Endothelial cell of umbilical vein (primary cell): Measurements from ENCODE around the gene OTULIN. TPM values are rescaled to one million over a fixed set of nuclear protein-coding genes. Genes with fewer than 3 reads are reported as not detected.

ENCODE experiments used
- BruUV-seq: library from RNA; stranded (reverse); fragments of 400-500 nt; replicated peaks from 2 replicates; lab custom pipeline; 2021; lab: Mats Ljungman, UMichigan
- CTCF ChIA-PET: fragments of 300-600, 350-600 bp; sonication (Branson Sonifier 250); formaldehyde crosslinking; loops from one replicate; lab custom pipeline; 2021; ENCODE audit warnings: antibody characterized with exemption, inconsistent platforms; lab: Charles Lee
- POLR2A ChIA-PET: fragments of 300-600, 350-600 bp; sonication (Branson Sonifier 250); formaldehyde crosslinking; loops from one replicate; lab custom pipeline; 2021; ENCODE audit warnings: antibody characterized with exemption, inconsistent platforms; lab: Charles Lee
- DNase-seq: peaks from one replicate; pipeline ENCODE4 v3.0.0-alpha.2; 2011; ENCODE audit warnings: low read depth, low spot score
- FAIRE-seq: peaks from 2 replicates; lab custom pipeline; 2011; peaks lifted over from hg19 to GRCh38; lab: Jason Lieb, UNC
- H2AFZ ChIP-seq: 2 replicates; pipeline ENCODE4 v1.6.0; 2012; ENCODE audit warnings: low read depth, low read length, control low read depth, inconsistent platforms
- H3K27ac ChIP-seq: 2 replicates; pipeline ENCODE4 v1.5.1; 2011; ENCODE audit warnings: low read depth, mild to moderate bottlenecking, control low read depth, low read length, moderate library complexity; ENCODE audit not compliant: insufficient read depth
- H3K27me3 ChIP-seq, 2 experiments: 2 replicates each; pipeline versions ENCODE4 v1.6.0 to v1.6.1; 2011; ENCODE audit warnings: low read length in 2 of 2, mixed read lengths in 1 of 2; ENCODE audit not compliant: control insufficient read depth in 2 of 2, insufficient read depth in 2 of 2
- H3K36me3 ChIP-seq, 2 experiments: 2 replicates in 1 of 2; 3 replicates in 1 of 2; pipeline ENCODE4 v1.5.1; 2011; ENCODE audit warnings: low read length in 2 of 2, mild to moderate bottlenecking in 1 of 2, moderate library complexity in 1 of 2; ENCODE audit not compliant: control insufficient read depth in 2 of 2, insufficient read depth in 2 of 2; ENCODE audit errors: extremely low read depth in 1 of 2
- H3K4me1 ChIP-seq: 3 replicates; pipeline ENCODE4 v1.5.1; 2011; ENCODE audit warnings: mild to moderate bottlenecking, low read length; ENCODE audit not compliant: control insufficient read depth, insufficient read depth; ENCODE audit errors: extremely low read depth
- H3K4me2 ChIP-seq: 2 replicates; pipeline ENCODE4 v1.6.1; 2011; ENCODE audit warnings: low read length, control low read depth, mixed read lengths; ENCODE audit not compliant: insufficient read depth
- H3K4me3 ChIP-seq, 3 experiments: fragments of 200-600 bp in 1 of 3; sonication (generic), shearing (Covaris generic) in 1 of 3; replicated peaks in 1 of 3; 2 replicates each; pipeline ENCODE4 v1.5.1; 2011 to 2016; ENCODE audit warnings: control low read depth in 3 of 3, low read length in 3 of 3, mild to moderate bottlenecking in 2 of 3, inconsistent platforms in 1 of 3, low read depth in 1 of 3, moderate library complexity in 1 of 3; ENCODE audit not compliant: insufficient read depth in 1 of 3
- H3K79me2 ChIP-seq: 2 replicates; pipeline ENCODE4 v1.6.0; 2012; ENCODE audit warnings: low read length, inconsistent platforms; ENCODE audit not compliant: control insufficient read depth, insufficient read depth
- H3K9ac ChIP-seq: replicated peaks from 2 replicates; pipeline ENCODE3; 2011; ENCODE audit warnings: low read length, control low read depth; ENCODE audit not compliant: insufficient read depth; ENCODE audit errors: extremely low read depth
- H3K9me1 ChIP-seq: replicated peaks from 3 replicates; pipeline ENCODE4 v1.6.0; 2011; ENCODE audit warnings: mild to moderate bottlenecking, low read length; ENCODE audit not compliant: control insufficient read depth, insufficient read depth; ENCODE audit errors: extremely low read depth
- H3K9me3 ChIP-seq: replicated peaks from 2 replicates; pipeline ENCODE4 v1.5.1; 2012; ENCODE audit warnings: low read length, inconsistent platforms; ENCODE audit not compliant: control insufficient read depth, insufficient read depth
- H4K20me1 ChIP-seq: replicated peaks from 2 replicates; pipeline ENCODE3; 2011; ENCODE audit warnings: mild to moderate bottlenecking, low read length; ENCODE audit not compliant: control insufficient read depth, insufficient read depth; ENCODE audit errors: extremely low read depth
- CTCF ChIP-seq, 2 donors: IDR thresholded peaks; 1 replicate in 1 of 2; 2 replicates in 1 of 2; pipeline ENCODE4 v1.5.1; 2011; ENCODE audit warnings: low read length in 2 of 2, mild to moderate bottlenecking in 2 of 2, moderate library complexity in 2 of 2, control low read depth in 1 of 2, inconsistent platforms in 1 of 2, low read depth in 1 of 2; ENCODE audit not compliant: insufficient read depth in 1 of 2; ENCODE audit errors: extremely low read depth in 1 of 2
- EZH2 ChIP-seq: IDR thresholded peaks from 2 replicates; pipeline ENCODE4 v1.6.1; 2012; ENCODE audit warnings: borderline replicate concordance, low read depth, mild to moderate bottlenecking, moderate library complexity, low read length, inconsistent platforms; ENCODE audit not compliant: severe bottlenecking
- FOS ChIP-seq: IDR thresholded peaks from 2 replicates; pipeline ENCODE4 v1.6.1; 2011; ENCODE audit warnings: mild to moderate bottlenecking, low read length, moderate library complexity, borderline replicate concordance; ENCODE audit not compliant: insufficient read depth
- GATA2 ChIP-seq: IDR thresholded peaks from 2 replicates; pipeline ENCODE4 v1.7.0; 2011; ENCODE audit warnings: low read depth, mild to moderate bottlenecking, moderate library complexity, mixed read lengths, low read length; ENCODE audit not compliant: insufficient read length, insufficient read depth
- JUN ChIP-seq: IDR thresholded peaks from 2 replicates; pipeline ENCODE4 v1.6.1; 2011; ENCODE audit warnings: borderline replicate concordance, low read depth; ENCODE audit not compliant: insufficient read length, insufficient read depth
- MAX ChIP-seq: IDR thresholded peaks from 2 replicates; pipeline ENCODE4 v1.6.1; 2011; ENCODE audit not compliant: insufficient read depth, insufficient read length
- MYC ChIP-seq: IDR thresholded peaks from one replicate; pipeline ENCODE4 v1.6.1; 2011; ENCODE audit warnings: mild to moderate bottlenecking, low read depth, low read length
- POLR2A ChIP-seq: IDR thresholded peaks from 2 replicates; pipeline ENCODE4 v1.6.1; 2012; ENCODE audit warnings: low read depth, mild to moderate bottlenecking, control low read depth, low read length
- POLR2AphosphoS5 ChIP-seq: IDR thresholded peaks from 2 replicates; pipeline ENCODE4 v1.6.1; 2012; ENCODE audit warnings: low read depth, mild to moderate bottlenecking, control low read depth, low read length, moderate library complexity; ENCODE audit not compliant: insufficient read depth
- dilution Hi-C: fragments of 300-500 bp; cut with MboI; formaldehyde crosslinking; loops from one replicate; pipeline ENCODE4 v1.15.0; 2019; ENCODE audit warnings: low sequenced_read_pairs; ENCODE audit not compliant: extremely low pct_ligation_motif_present
- intact Hi-C: fragments of 100-400 bp; cut with micrococcal nuclease; formaldehyde crosslinking; loops from one replicate; pipeline ENCODE4 v1.10.0; 2022
- polyA plus RNA-seq, 4 experiments: library from polyadenylated mRNA; depleted of rRNA in 3 of 4; stranded (reverse) in 3 of 4; unstranded in 1 of 4; fragments of >200 nt; gene quantifications; 2 replicates each; pipeline versions ENCODE4 v1.2.1 to v1.2.3, GENCODE V29; 2011 to 2012; ENCODE audit warnings: missing spikeins in 1 of 4
- total RNA-seq: library from RNA; stranded (reverse); gene quantifications from 2 replicates; pipeline ENCODE4 v1.2.3, GENCODE V29; 2021

Gene OTULIN
- total and polyA plus RNA-seq, 2 donors (not counting 3 experiments of a cell fraction or from before 2014, with no cell fraction given): 7.8 to 30.2 TPM

GRCh38 chr5:14745188-14745563 lies 80.7 kb downstream of the OTULIN start:
- H4K20me1 ChIP-seq: no peaks in the 10 kb centered on the region
- ChIA-PET CTCF (no interaction called here), POLR2A (no interaction called here)
- TF ChIP-seq POLR2AphosphoS5 (no peak), FOS (no peak), EZH2 (no peak), POLR2A (no peak), JUN (no peak), GATA2 (no peak), MAX (no peak)
- dilution Hi-C loops (loop anchor here (25.0 kb wide), 1 partner anchor 267 kb away; no protein-coding TSS in a partner anchor), intact Hi-C loops (no loop called here)
- no peak overlapping the region for H3K27ac ChIP-seq
- no peaks in the 10 kb centered on the region for H3K27me3 ChIP-seq
- H2AFZ ChIP-seq: no peak overlapping the region
- DNase-seq: no peak
- no peak for FAIRE-seq
- no peaks in the 10 kb centered on the region for H3K9me3 ChIP-seq
- no peaks in the 10 kb centered on the region for H3K79me2 ChIP-seq
- peaks cover 7% of the 10 kb centered on the region for H3K4me1 ChIP-seq
- no peak overlapping the region for H3K4me3 ChIP-seq
- H3K4me2 ChIP-seq: no peak overlapping the region
- H3K9ac ChIP-seq: no peak overlapping the region
- H3K36me3 ChIP-seq: no peaks in the 10 kb centered on the region
- no peaks in the 10 kb centered on the region for H3K9me1 ChIP-seq
- no TSS peak for BruUV-seq

- Histone ChIP-seq H3K4me1 (peaks cover 4% of the 10 kb centered on the region), H3K9me1 (no peaks in the 10 kb centered on the region), H3K36me3 (no peaks in the 10 kb centered on the region), H3K79me2 (no peaks in the 10 kb centered on the region), H3K4me3 (no peak overlapping the region), H3K27me3 (no peaks in the 10 kb centered on the region), H3K4me2 (no peak overlapping the region), H2AFZ (no peak overlapping the region), H4K20me1 (no peaks in the 10 kb centered on the region), H3K27ac (no peak overlapping the region), H3K9me3 (no peaks in the 10 kb centered on the region), H3K9ac (no peak overlapping the region)
- TF ChIP-seq FOS (no peak), EZH2 (no peak), POLR2A (no peak), JUN (no peak), GATA2 (no peak), MAX (no peak), POLR2AphosphoS5 (no peak), MYC (no peak), CTCF (IDR thresholded peaks at IDR 0.05; ENCODE audit: extremely low read depth in 1 of 2, insufficient read depth in 1 of 2, low read depth in 1 of 2, low read length in 2 of 2) (no peak)
- FAIRE-seq (no peak), DNase-seq (no peak)
- BruUV-seq: no TSS peak
- CTCF ChIA-PET: no interaction called here
- intact Hi-C loops: no loop called here
- dilution Hi-C loops: loop anchor here (25.0 kb wide), 1 partner anchor 267 kb away; no protein-coding TSS in a partner anchor
- POLR2A ChIA-PET: no interaction called here
Measured at GRCh38 chr5:14745753-14746152, 81.2 kb downstream of the OTULIN start.
